NB4 (cell line): ENCODE results near the gene COTL1.
"Not testable (repeated sequence)": the region's sequence is repeated elsewhere in the genome, so short reads cannot be mapped to it uniquely, and the experiment has no call there.

Source experiments
- DNase-seq: peaks from one replicate; pipeline ENCODE4 v3.0.0; 2010; ENCODE audit warnings: low read depth
- H3K4me3 ChIP-seq: one replicate; pipeline ENCODE4 v1.5.1; 2011; ENCODE audit warnings: mild to moderate bottlenecking, low read depth, low read length, moderate library complexity
- MYC ChIP-seq: IDR thresholded peaks from 2 replicates; pipeline ENCODE4 v1.6.1; 2011; ENCODE audit warnings: low read depth, low read length
- POLR2A ChIP-seq: IDR thresholded peaks from 2 replicates; pipeline ENCODE4 v1.6.1; 2011; ENCODE audit warnings: mild to moderate bottlenecking; ENCODE audit not compliant: insufficient read length; ENCODE audit errors: extremely low read depth
- TF ChIP-seq, protein P1 (sequence below): IDR thresholded peaks from 2 replicates; pipeline ENCODE4 v1.6.1; 2011; ENCODE audit warnings: low read depth, low read length
- TF ChIP-seq, protein P2 (sequence below): IDR thresholded peaks from one replicate; pipeline ENCODE4 v1.5.1; 2012; ENCODE audit warnings: low read depth, low read length

Gene COTL1

DNA sequence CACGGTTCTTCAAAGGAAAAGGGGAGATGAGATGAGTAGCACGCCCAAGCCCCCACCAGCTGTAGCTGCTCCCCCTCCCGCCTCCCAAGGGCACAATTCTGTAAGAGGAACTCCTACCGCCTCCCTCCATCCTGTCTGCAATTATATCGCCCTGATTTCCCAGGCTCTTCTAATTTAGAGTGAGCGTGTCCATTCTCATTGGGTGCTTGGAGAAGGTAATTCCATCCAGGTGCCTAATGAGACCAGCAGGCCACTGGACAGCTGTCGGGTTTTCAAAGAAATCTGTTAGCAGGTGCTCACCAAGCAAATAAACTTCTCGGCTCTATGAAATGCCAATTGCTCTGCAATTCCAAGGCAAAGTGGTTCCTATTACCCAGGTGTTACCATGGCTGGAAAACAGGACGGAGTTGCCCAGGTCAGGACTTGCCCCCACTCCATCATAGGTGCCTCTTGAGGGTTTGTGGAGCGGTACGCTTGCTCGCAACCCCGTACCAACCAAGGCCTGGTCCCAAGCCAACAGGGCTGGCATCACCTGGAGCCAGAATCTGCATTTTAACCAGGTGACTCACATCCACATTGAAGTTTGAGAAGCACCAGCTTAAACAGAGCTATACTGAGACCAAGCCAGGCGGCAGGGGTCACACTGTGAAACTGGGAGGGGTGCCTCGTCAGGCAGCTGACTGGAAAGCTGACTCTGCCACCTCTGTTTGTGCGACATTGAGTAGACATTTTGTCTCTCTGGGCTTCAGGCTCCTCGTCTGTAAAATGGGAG is 97.0 kb downstream of the COTL1 start:
- no peak for DNase-seq
- TF ChIP-seq, protein P1, sequence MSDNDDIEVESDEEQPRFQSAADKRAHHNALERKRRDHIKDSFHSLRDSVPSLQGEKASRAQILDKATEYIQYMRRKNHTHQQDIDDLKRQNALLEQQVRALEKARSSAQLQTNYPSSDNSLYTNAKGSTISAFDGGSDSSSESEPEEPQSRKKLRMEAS = no peak
- TF ChIP-seq, protein P2, sequence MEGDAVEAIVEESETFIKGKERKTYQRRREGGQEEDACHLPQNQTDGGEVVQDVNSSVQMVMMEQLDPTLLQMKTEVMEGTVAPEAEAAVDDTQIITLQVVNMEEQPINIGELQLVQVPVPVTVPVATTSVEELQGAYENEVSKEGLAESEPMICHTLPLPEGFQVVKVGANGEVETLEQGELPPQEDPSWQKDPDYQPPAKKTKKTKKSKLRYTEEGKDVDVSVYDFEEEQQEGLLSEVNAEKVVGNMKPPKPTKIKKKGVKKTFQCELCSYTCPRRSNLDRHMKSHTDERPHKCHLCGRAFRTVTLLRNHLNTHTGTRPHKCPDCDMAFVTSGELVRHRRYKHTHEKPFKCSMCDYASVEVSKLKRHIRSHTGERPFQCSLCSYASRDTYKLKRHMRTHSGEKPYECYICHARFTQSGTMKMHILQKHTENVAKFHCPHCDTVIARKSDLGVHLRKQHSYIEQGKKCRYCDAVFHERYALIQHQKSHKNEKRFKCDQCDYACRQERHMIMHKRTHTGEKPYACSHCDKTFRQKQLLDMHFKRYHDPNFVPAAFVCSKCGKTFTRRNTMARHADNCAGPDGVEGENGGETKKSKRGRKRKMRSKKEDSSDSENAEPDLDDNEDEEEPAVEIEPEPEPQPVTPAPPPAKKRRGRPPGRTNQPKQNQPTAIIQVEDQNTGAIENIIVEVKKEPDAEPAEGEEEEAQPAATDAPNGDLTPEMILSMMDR = no peak
- no peak for TF ChIP-seq MYC
- no peak for TF ChIP-seq POLR2A
- H3K4me3 ChIP-seq = no peak overlapping the region

DNA sequence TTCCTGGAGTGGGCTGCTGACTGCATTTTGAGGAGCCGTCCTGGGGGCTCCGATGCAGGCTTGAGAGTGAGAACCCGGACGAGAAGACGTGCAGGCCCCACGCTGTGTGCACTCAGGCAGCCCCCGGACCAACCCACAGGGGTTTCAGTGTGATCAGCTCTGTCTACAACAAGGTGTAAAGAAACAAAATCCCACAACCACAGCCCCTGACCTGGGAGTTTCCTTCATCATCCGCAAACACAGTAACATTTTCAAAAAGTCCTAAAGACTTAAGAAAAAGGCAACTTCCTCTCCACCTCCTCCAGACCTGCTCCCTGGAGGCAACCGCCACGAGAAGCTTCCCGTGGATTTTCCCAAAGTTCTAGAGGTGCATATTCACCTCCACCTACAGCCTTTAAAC is 98.0 kb downstream of the COTL1 start:
- H3K4me3 ChIP-seq = no peak overlapping the region
- no peak for DNase-seq
- TF ChIP-seq, protein P1 = no peak
- TF ChIP-seq MYC (no peak), POLR2A (no peak)
- TF ChIP-seq, protein P2 = no peak

DNA sequence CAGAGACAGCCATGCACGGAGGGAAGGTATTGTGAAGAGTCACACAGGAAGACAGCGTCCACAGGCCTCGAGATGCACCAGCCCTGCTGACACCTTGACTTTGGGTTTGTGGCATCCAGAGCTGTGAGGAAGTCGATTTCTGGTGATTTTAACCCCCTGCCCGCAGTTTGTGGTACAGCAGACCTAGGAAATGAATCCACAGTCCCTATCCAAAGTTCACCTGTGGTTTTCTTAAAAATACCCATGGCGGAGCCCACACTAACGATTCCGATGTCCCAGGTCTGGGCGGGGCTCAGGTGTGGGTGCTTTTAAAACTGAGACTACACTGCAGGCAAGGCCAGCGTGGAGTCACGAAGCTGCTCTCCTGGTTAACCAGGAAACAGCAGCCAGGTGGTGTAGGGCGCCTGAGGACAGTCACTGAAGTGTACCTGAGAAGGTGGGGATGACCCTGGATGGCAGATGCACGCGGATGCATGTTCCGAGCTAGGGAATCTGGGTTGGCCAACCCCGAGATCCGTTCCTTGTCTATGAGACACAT is 99.0 kb downstream of the COTL1 start:
- H3K4me3 ChIP-seq = no peak overlapping the region
- TF ChIP-seq, protein P1 = no peak
- TF ChIP-seq MYC (no peak), POLR2A (no peak)
- TF ChIP-seq, protein P2 = no peak
- DNase-seq = no peak

DNA sequence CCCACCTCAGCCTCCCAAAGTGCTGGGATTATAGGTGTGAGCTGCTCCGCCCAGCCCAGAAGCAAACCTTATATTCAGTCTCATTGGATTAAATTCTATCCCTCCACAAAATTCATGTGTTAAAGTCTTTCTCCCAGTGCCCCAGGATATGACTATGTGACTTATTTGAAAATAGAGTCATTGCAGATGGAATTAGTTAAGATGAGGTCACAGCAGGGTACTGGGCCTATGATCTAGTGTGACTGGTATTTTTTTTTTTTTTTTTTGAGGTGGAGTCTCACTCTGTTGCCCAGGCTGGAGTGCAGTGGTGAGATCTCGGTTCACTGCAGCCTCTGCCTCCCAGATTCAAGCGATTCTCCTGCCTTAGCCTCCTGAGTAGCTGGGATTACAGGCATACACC is 99.7 kb downstream of the COTL1 start:
- not testable (repeated sequence) for DNase-seq, H3K4me3 ChIP-seq

DNA sequence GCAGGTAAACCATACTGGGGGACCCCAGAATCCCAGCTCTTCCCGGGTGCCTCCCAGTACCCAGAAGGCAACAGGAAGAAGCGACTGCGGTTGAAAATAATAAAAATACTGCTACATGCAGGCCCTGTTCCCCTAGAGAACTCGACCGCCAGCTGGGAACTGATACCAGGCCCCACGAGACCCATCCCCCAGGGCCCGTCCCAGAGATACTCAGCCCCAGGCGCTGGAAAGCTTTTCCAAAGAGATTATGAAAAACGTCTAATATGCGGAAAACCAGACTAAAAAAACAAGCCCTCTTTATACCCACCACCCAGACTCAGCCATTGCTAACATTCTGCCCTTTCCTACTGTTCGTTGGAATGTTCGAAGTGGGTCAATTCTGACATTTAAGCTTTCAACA is 100.5 kb downstream of the COTL1 start:
- TF ChIP-seq, protein P2 = no peak
- TF ChIP-seq MYC (no peak), POLR2A (no peak)
- TF ChIP-seq, protein P1 = no peak
- H3K4me3 ChIP-seq = no peak overlapping the region
- DNase-seq = no peak
